CD4-positive, alpha-beta T cell treated with Interleukin-2 at 100 ng/mL for 4 hours (primary cell): Measurements from ENCODE around the gene RANBP10.

Experiments used
- DNase-seq: peaks from one replicate; pipeline ENCODE4 v3.0.0-alpha.2; 2020; ENCODE audit warnings: low spot score

RANBP10 gene

GRCh38 chr16:67741118-67741517 lies 65.2 kb downstream of the RANBP10 start:
- no peak for DNase-seq

GRCh38 chr16:67740391-67740790 lies 66.0 kb downstream of the RANBP10 start:
- DNase-seq: no peak

GRCh38 chr16:67736858-67737257 lies 69.5 kb downstream of the RANBP10 start:
- DNase-seq: no peak

- no peak for DNase-seq
These were observed 71.6 kb downstream of the RANBP10 start for GRCh38 chr16:67734731-67735201.

GRCh38 chr16:67733734-67734470 lies 72.5 kb downstream of the RANBP10 start:
- no peak for DNase-seq

GRCh38 chr16:67731753-67732095 lies 74.6 kb downstream of the RANBP10 start:
- DNase-seq: no peak

- DNase-seq: no peak
These were observed 75.1 kb downstream of the RANBP10 start for GRCh38 chr16:67731071-67731752.

GRCh38 chr16:67730326-67730725 lies 76.0 kb downstream of the RANBP10 start:
- DNase-seq: no peak

GRCh38 chr16:67729636-67730248 lies 76.6 kb downstream of the RANBP10 start:
- no peak for DNase-seq

- no peak for DNase-seq
These were observed 78.6 kb downstream of the RANBP10 start for GRCh38 chr16:67727521-67728485.

GRCh38 chr16:67726106-67727034 lies 80.0 kb downstream of the RANBP10 start:
- DNase-seq: no peak

GRCh38 chr16:67723911-67724305 lies 82.5 kb downstream of the RANBP10 start:
- no peak for DNase-seq

- no peak for DNase-seq
These were observed 83.0 kb downstream of the RANBP10 start for GRCh38 chr16:67723151-67723910.

- no peak for DNase-seq
These were observed 86.1 kb downstream of the RANBP10 start for GRCh38 chr16:67720236-67720635.

- DNase-seq: peak; percentile 10
These were observed 86.6 kb downstream of the RANBP10 start for GRCh38 chr16:67719778-67720144.

- DNase-seq: peak; percentile 97
These were observed 87.1 kb downstream of the RANBP10 start, which contains the start of gene GFOD2 for GRCh38 chr16:67719048-67719777. GFOD2 (minus strand) TSS chr16:67719316; CDS start chr16:67685715, 33,601 bp downstream.

GRCh38 chr16:67718668-67719047 lies 87.7 kb downstream of the RANBP10 start:
- DNase-seq: no peak

- DNase-seq: no peak
These were observed 90.3 kb downstream of the RANBP10 start for GRCh38 chr16:67716097-67716496.

- DNase-seq: no peak
These were observed 91.8 kb downstream of the RANBP10 start for GRCh38 chr16:67714522-67714921.
